Vagina (tissue), 2 donors: ENCODE data around the gene SIK3.

Source experiments
- CTCF ChIP-seq, 3 experiments: fragments of 450-650 bp in 2 of 3; fragments of 200-600 bp in 1 of 3; sonication (generic) in 1 of 3; IDR thresholded peaks; one replicate each; pipeline ENCODE4 v1.5.1; 2017 to 2019; ENCODE audit warnings: antibody characterized with exemption in 3 of 3, mild to moderate bottlenecking in 2 of 3, moderate library complexity in 2 of 3
- POLR2A ChIP-seq, 2 donors: fragments of 450-650 bp; IDR thresholded peaks; one replicate each; pipeline ENCODE4 v1.6.1; 2017; ENCODE audit warnings: antibody characterized with exemption in 2 of 2, mild to moderate bottlenecking in 2 of 2, moderate library complexity in 2 of 2
- POLR2AphosphoS5 ChIP-seq, 2 donors: sonication (generic); formaldehyde crosslinking; IDR thresholded peaks; one replicate each; pipeline ENCODE4 v1.9.0; 2017; ENCODE audit warnings: antibody characterized with exemption in 2 of 2, mild to moderate bottlenecking in 2 of 2, low read depth in 1 of 2; ENCODE audit not compliant: insufficient read depth in 1 of 2

- TF ChIP-seq CTCF (IDR thresholded peaks at IDR 0.05), result no peak
- no peak for TF ChIP-seq POLR2A (IDR thresholded peaks at IDR 0.05)
- TF ChIP-seq POLR2AphosphoS5 (IDR thresholded peaks at IDR 0.05; ENCODE audit: insufficient read depth in 1 of 2, low read depth in 1 of 2), result no peak
These were observed 284.3 kb downstream of the SIK3 start for GRCh38 chr11:116813781-116814471.
